A673 (cell line): ENCODE measurements around the gene BLCAP. TPM values are rescaled to one million over a fixed set of nuclear protein-coding genes. Genes with fewer than 3 reads are reported as not detected.

ENCODE experiments used
- BruUV-seq: library from RNA; stranded (reverse); fragments of 400-500 nt; replicated peaks from 2 replicates; lab custom pipeline; 2021; lab: Mats Ljungman, UMichigan
- CTCF ChIA-PET: fragments of 300-600 bp; sonication (Branson Sonifier 250); formaldehyde crosslinking; loops from one replicate; lab custom pipeline; 2022; ENCODE audit warnings: antibody characterized with exemption; lab: Charles Lee
- POLR2A ChIA-PET: fragments of 300-600 bp; sonication (Branson Sonifier 250); formaldehyde crosslinking; loops from one replicate; lab custom pipeline; 2022; ENCODE audit warnings: antibody characterized with exemption; ENCODE audit not compliant: low non-redundant PET; lab: Charles Lee
- DNase-seq: peaks from one replicate; pipeline ENCODE4 v3.0.0-alpha.2; 2015; ENCODE audit warnings: low spot score
- H3K27ac ChIP-seq: fragments of 200-600 bp; sonication (generic); 2 replicates; pipeline ENCODE4 v1.5.1; 2016; ENCODE audit warnings: mixed run types, low read depth, mild to moderate bottlenecking, mixed read lengths, antibody characterized with exemption, low read length; ENCODE audit not compliant: poor library complexity, severe bottlenecking
- H3K27me3 ChIP-seq: fragments of 200-600 bp; sonication (generic); replicated peaks from 2 replicates; pipeline ENCODE4 v1.6.1; 2017; ENCODE audit warnings: mixed run types, low read depth, mild to moderate bottlenecking, mixed read lengths, antibody characterized with exemption, low read length; ENCODE audit not compliant: insufficient read depth, poor library complexity
- H3K36me3 ChIP-seq: fragments of 200-600 bp; sonication (generic); 2 replicates; pipeline ENCODE4 v1.6.1; 2016; ENCODE audit warnings: mixed run types, mild to moderate bottlenecking, mixed read lengths, antibody characterized with exemption, low read length; ENCODE audit not compliant: insufficient read depth, poor library complexity, severe bottlenecking
- H3K4me1 ChIP-seq: fragments of 200-600 bp; sonication (generic); 2 replicates; pipeline ENCODE4 v1.6.1; 2017; ENCODE audit warnings: mixed run types, mild to moderate bottlenecking, mixed read lengths, antibody characterized with exemption, low read length; ENCODE audit not compliant: insufficient read depth, poor library complexity, severe bottlenecking
- H3K4me3 ChIP-seq: fragments of 200-600 bp; sonication (generic); 2 replicates; pipeline ENCODE4 v1.5.1; 2016; ENCODE audit warnings: low read depth, mixed run types, mild to moderate bottlenecking, mixed read lengths, low read length; ENCODE audit not compliant: poor library complexity, severe bottlenecking
- H3K9me3 ChIP-seq: fragments of 200-600 bp; sonication (generic); 2 replicates; pipeline ENCODE4 v1.6.1; 2016; ENCODE audit warnings: mixed run types, low read depth, mild to moderate bottlenecking, mixed read lengths, antibody characterized with exemption, low read length; ENCODE audit not compliant: poor library complexity, severe bottlenecking
- EZH2 ChIP-seq: fragments of 200-600 bp; sonication (generic); IDR thresholded peaks from 2 replicates; pipeline ENCODE4 v1.6.1; 2017; ENCODE audit warnings: borderline replicate concordance, low read depth, mild to moderate bottlenecking, mixed read lengths, antibody characterized with exemption, low read length; ENCODE audit not compliant: poor library complexity, severe bottlenecking
- intact Hi-C: fragments of 100-400 bp; cut with micrococcal nuclease; formaldehyde crosslinking; loops from one replicate; pipeline ENCODE4 v1.10.0; 2022; ENCODE audit not compliant: unreplicated experiment
- total RNA-seq: library from RNA; stranded (reverse); gene quantifications from 2 replicates; pipeline ENCODE4 v1.2.3, GENCODE V29; 2021
- TF ChIP-seq, protein P1 (sequence below): fragments of 300-800, 200-600 bp; sonication (generic); conservative IDR thresholded peaks from 2 replicates; pipeline ENCODE4 v1.5.1; 2017; ENCODE audit warnings: low read depth, mild to moderate bottlenecking, antibody characterized with exemption, low read length, moderate library complexity, mixed read lengths

The BLCAP gene
- total RNA-seq, 1 experiment from 2014 or later = 39.9 TPM

DNA sequence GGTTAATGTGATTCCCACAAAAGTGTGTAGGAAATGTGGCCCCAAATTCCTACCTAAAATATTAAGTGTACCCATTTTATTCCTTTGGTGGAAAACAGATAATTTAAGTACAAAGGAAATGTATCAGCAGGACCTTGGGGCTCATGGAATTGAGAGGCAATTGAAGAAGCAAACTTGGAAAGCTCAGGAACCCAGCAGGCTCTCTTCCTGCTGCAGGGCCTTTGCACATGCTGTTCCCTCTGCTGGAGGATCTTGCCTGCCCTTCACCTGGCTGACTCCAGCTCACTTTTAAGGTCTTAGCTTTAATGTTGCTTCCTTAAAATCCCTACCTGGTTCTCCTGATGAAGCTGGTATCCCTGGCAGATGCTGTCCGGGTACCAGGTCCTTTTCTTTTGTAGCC is 9.8 kb upstream of the BLCAP start:
- Histone ChIP-seq H3K4me1 (no peaks in the 10 kb centered on the region), H3K36me3 (no peaks in the 10 kb centered on the region), H3K27ac (no peak overlapping the region), H3K4me3 (no peak overlapping the region), H3K9me3 (no peaks in the 10 kb centered on the region), H3K27me3 (no peaks in the 10 kb centered on the region)
- no TSS peak for BruUV-seq
- TF ChIP-seq EZH2 = no peak
- TF ChIP-seq, protein P1, sequence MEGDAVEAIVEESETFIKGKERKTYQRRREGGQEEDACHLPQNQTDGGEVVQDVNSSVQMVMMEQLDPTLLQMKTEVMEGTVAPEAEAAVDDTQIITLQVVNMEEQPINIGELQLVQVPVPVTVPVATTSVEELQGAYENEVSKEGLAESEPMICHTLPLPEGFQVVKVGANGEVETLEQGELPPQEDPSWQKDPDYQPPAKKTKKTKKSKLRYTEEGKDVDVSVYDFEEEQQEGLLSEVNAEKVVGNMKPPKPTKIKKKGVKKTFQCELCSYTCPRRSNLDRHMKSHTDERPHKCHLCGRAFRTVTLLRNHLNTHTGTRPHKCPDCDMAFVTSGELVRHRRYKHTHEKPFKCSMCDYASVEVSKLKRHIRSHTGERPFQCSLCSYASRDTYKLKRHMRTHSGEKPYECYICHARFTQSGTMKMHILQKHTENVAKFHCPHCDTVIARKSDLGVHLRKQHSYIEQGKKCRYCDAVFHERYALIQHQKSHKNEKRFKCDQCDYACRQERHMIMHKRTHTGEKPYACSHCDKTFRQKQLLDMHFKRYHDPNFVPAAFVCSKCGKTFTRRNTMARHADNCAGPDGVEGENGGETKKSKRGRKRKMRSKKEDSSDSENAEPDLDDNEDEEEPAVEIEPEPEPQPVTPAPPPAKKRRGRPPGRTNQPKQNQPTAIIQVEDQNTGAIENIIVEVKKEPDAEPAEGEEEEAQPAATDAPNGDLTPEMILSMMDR = no peak
- DNase-seq = no peak
- POLR2A ChIA-PET = no interaction called here
- intact Hi-C loops = no loop called here
- CTCF ChIA-PET = interaction anchor here (0.6 kb wide), 2 partner anchors 202 to 455 kb away, joined by 3 to 4 read pairs; no protein-coding TSS in a partner anchor

DNA sequence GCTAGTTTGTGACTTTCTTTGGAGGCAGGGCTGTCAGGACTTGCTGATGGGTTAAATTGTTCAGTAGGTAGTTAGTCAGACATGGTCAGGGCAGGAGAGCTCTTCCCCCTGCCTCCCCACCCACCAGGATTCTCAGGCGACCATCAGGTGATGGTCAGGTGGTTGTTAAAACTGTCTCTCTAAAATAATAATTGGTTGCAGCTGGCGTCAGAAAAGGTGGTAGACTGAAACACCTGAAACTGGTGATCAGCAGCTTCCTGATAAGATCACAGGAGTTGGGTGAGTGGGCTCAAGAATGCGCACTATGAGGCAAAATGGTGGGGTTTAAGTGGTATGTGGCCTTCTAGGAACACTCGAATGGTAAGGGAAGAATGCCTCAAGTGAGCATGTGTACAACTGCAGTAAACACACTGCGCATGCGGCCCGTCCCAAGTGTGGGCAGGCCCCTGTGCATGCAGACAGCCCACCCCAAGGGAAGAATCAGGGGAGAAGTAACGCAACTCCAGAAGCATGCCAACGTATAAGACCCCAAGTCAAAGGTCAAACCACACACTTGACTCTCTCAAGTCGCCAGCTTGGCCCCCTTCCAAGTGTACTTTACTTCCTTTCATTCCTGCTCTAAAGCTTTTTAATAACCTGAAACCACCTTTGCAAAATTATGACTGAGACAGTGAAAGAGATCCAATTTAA is 7.9 kb upstream of the BLCAP start:
- TF ChIP-seq EZH2 = no peak

DNA sequence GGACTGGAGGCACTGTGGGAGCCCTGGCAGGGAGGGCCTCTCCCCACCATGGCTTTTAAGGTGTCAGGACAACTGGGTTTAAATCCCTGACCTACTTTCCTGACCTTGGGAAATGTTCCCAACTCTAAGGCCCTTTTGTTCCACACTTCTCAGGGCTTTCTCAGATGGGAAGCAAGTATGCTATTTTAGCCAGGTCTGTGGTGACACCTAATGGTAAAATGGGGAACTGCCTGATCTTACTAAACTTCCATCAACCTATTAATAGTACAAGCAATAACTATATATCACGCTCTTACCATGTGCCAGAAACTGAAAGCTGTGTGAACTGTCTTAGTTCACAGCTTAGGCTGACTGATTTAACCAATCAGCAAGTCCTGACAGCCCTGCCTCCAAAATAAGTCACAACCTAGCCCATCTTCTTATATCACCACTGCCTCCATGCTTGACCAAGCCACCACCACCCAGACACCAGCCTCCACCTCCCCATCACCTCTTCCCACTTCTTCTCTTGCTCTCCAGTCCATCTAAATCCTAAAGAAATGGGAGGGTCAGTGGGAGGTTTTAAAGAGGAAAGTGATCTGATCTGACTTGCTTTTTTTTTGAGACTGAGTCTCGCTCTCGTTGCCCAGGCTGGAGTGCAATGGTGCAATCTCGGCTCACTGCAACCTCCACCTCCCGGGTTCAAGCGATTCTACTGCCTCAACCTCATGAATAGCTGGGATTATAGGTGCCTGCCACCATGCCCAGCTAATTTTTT is 6.9 kb upstream of the BLCAP start:
- no peak for TF ChIP-seq EZH2
- TF ChIP-seq, protein P1 = peak; percentile 84
- no peak overlapping the region for H3K4me3 ChIP-seq
- H3K36me3 ChIP-seq = no peaks in the 10 kb centered on the region
- intact Hi-C loops = loop anchor here (1.0 to 2.0 kb wide), 2 partner anchors 265 to 332 kb away; no protein-coding TSS in a partner anchor
- CTCF ChIA-PET = interaction anchor here (0.6 kb wide), 2 partner anchors 279 to 339 kb away, joined by 5 to 9 read pairs; no protein-coding TSS in a partner anchor
- H3K27ac ChIP-seq = no peak overlapping the region
- no peaks in the 10 kb centered on the region for H3K27me3 ChIP-seq
- POLR2A ChIA-PET = no interaction called here
- no peaks in the 10 kb centered on the region for H3K9me3 ChIP-seq
- no peaks in the 10 kb centered on the region for H3K4me1 ChIP-seq
- BruUV-seq = no TSS peak
- peak; percentile 85 for DNase-seq

More for the DNA sequence above, 7.9 kb upstream of the BLCAP start:
- Histone ChIP-seq H3K4me1 (no peaks in the 10 kb centered on the region), H3K27ac (no peak overlapping the region), H3K36me3 (no peaks in the 10 kb centered on the region), H3K27me3 (no peaks in the 10 kb centered on the region), H3K9me3 (no peaks in the 10 kb centered on the region), H3K4me3 (no peak overlapping the region)
- no peak for DNase-seq
- intact Hi-C loops = loop anchor here (2.0 kb wide), 1 partner anchor 333 kb away; no protein-coding TSS in a partner anchor
- CTCF ChIA-PET = no interaction called here
- POLR2A ChIA-PET = no interaction called here
- BruUV-seq = no TSS peak
